GM19452 (cell line): ENCODE measurements around the gene PGLYRP2.
"Not testable (repeated sequence)": the region's sequence is repeated elsewhere in the genome, so short reads cannot be mapped to it uniquely, and the experiment has no call there.

Experiments
- ATAC-seq: cut with Tn5 transposase; IDR thresholded peaks from one replicate; pipeline ENCODE4 v1.9.1; 2021; ENCODE audit not compliant: unreplicated experiment

The PGLYRP2 gene

GRCh38 chr19:15479391-15480345, at the start of gene PGLYRP2:
Gene PGLYRP2, minus strand, starts transcription at chr19:15479501. Its CDS starts 130 bp downstream, at chr19:15479371.
- no peak for ATAC-seq

GRCh38 chr19:15527705-15528104, 48.4 kb upstream of the PGLYRP2 start:
- no peak for ATAC-seq

- ATAC-seq: no peak
Observed at GRCh38 chr19:15526408-15526807, 47.1 kb upstream of the PGLYRP2 start.

- no peak for ATAC-seq
Observed at GRCh38 chr19:15525291-15525690, 46.0 kb upstream of the PGLYRP2 start.

- ATAC-seq: no peak
Observed at GRCh38 chr19:15524781-15525180, 45.5 kb upstream of the PGLYRP2 start.

GRCh38 chr19:15519433-15519976, 40.2 kb upstream of the PGLYRP2 start:
- ATAC-seq: no peak

- no peak for ATAC-seq
Observed at GRCh38 chr19:15517778-15518177, 38.5 kb upstream of the PGLYRP2 start.

- ATAC-seq: no peak
Observed at GRCh38 chr19:15516363-15516762, 37.1 kb upstream of the PGLYRP2 start.

GRCh38 chr19:15515227-15515625, 35.9 kb upstream of the PGLYRP2 start:
- not testable (repeated sequence) for ATAC-seq

GRCh38 chr19:15511671-15512424, 32.5 kb upstream of the PGLYRP2 start:
- ATAC-seq: no peak

GRCh38 chr19:15508035-15508710, 28.9 kb upstream of the PGLYRP2 start, which contains the start of gene CYP4F22:
Gene CYP4F22, plus strand, starts transcription at chr19:15508525. Its CDS starts 16,812 bp downstream, at chr19:15525337.
- ATAC-seq: no peak

GRCh38 chr19:15507068-15508034, 28.1 kb upstream of the PGLYRP2 start:
- no peak for ATAC-seq

- no peak for ATAC-seq
Observed at GRCh38 chr19:15506074-15506571, 26.8 kb upstream of the PGLYRP2 start.

GRCh38 chr19:15502264-15502663, 23.0 kb upstream of the PGLYRP2 start:
- ATAC-seq: no peak

GRCh38 chr19:15501596-15501995, 22.3 kb upstream of the PGLYRP2 start:
- ATAC-seq: no peak

- no peak for ATAC-seq
Observed at GRCh38 chr19:15498910-15499309, 19.6 kb upstream of the PGLYRP2 start.

GRCh38 chr19:15498156-15498858, 19.0 kb upstream of the PGLYRP2 start:
- ATAC-seq: no peak

GRCh38 chr19:15495151-15495550, 15.8 kb upstream of the PGLYRP2 start:
- ATAC-seq: no peak
